HepG2 (cell line): ENCODE results near the gene RGS14. TPM values are rescaled to one million over a fixed set of nuclear protein-coding genes. Genes with fewer than 3 reads are reported as not detected.

Experiments used
- ARNTL ChIP-seq: sonication (generic); formaldehyde crosslinking; IDR thresholded peaks from 2 replicates; pipeline ENCODE4 v1.4.0; 2020; ENCODE audit warnings: mild to moderate bottlenecking, missing genetic modification reagents
- CEBPG ChIP-seq: IDR thresholded peaks from 2 replicates; pipeline ENCODE4 v1.6.1; 2016
- DNMT1 ChIP-seq: sonication (generic); formaldehyde crosslinking; IDR thresholded peaks from 2 replicates; pipeline ENCODE4 v1.5.1; 2020; ENCODE audit warnings: mild to moderate bottlenecking, missing genetic modification reagents
- DZIP1 ChIP-seq: sonication (generic); formaldehyde crosslinking; IDR thresholded peaks from 2 replicates; pipeline ENCODE4 v1.5.0; 2020; ENCODE audit warnings: mild to moderate bottlenecking, missing genetic modification reagents
- E2F2 ChIP-seq: sonication (generic); formaldehyde crosslinking; IDR thresholded peaks from 2 replicates; pipeline ENCODE4 v1.4.0; 2020; ENCODE audit warnings: missing genetic modification reagents, borderline replicate concordance
- FOXA3 ChIP-seq: IDR thresholded peaks from 2 replicates; pipeline ENCODE4 v1.6.1; 2016; ENCODE audit warnings: missing genetic modification reagents, missing compliant biosample characterization
- HCFC1 ChIP-seq: fragments of 150-350 bp; IDR thresholded peaks from 2 replicates; pipeline ENCODE4 v1.6.1; 2014; ENCODE audit warnings: low read depth, low read length
- HDAC1 ChIP-seq: sonication (generic); formaldehyde crosslinking; IDR thresholded peaks from 2 replicates; pipeline ENCODE4 v1.5.1; 2020; ENCODE audit warnings: mild to moderate bottlenecking, missing genetic modification reagents
- JUNB ChIP-seq: sonication (generic); formaldehyde crosslinking; IDR thresholded peaks from 2 replicates; pipeline ENCODE4 v1.8.0; 2022; ENCODE audit warnings: missing genetic modification reagents, mild to moderate bottlenecking, borderline replicate concordance
- KAT7 ChIP-seq: IDR thresholded peaks from 2 replicates; pipeline ENCODE4 v1.6.1; 2018; ENCODE audit warnings: borderline replicate concordance, missing compliant biosample characterization
- KLF9 ChIP-seq: IDR thresholded peaks from 2 replicates; pipeline ENCODE4 v1.6.1; 2016; ENCODE audit warnings: low read depth
- MBNL3 ChIP-seq: fragments of 250-450 bp; sonication (Bioruptor Pico); conservative IDR thresholded peaks from 2 replicates; pipeline ENCODE4 v1.8.0; 2022; ENCODE audit warnings: mild to moderate bottlenecking, inconsistent platforms
- NFE2L1 ChIP-seq: sonication (generic); formaldehyde crosslinking; IDR thresholded peaks from 2 replicates; pipeline ENCODE4 v1.4.0; 2020; ENCODE audit warnings: missing genetic modification reagents, mild to moderate bottlenecking, borderline replicate concordance
- PTBP1 ChIP-seq: fragments of 200-400 bp; formaldehyde crosslinking; IDR thresholded peaks from 2 replicates; pipeline ENCODE4 v1.6.1; 2018; ENCODE audit warnings: low read length, low read depth; ENCODE audit not compliant: poor library complexity, severe bottlenecking
- RARA ChIP-seq: IDR thresholded peaks from 2 replicates; pipeline ENCODE4 v1.6.1; 2016; ENCODE audit warnings: missing genetic modification reagents, missing compliant biosample characterization
- SALL2 ChIP-seq: sonication (generic); formaldehyde crosslinking; IDR thresholded peaks from 2 replicates; pipeline ENCODE4 v1.8.1; 2023; ENCODE audit warnings: mild to moderate bottlenecking, missing genetic modification reagents, inconsistent platforms
- SKI ChIP-seq: fragments of 450-650 bp; IDR thresholded peaks from one replicate; pipeline ENCODE4 v1.6.1; 2018; ENCODE audit warnings: mild to moderate bottlenecking; ENCODE audit not compliant: partially characterized antibody
- SMAD9 ChIP-seq: sonication (generic); formaldehyde crosslinking; IDR thresholded peaks from 2 replicates; pipeline ENCODE4 v1.5.1; 2020; ENCODE audit warnings: mild to moderate bottlenecking, missing genetic modification reagents
- TBL1XR1 ChIP-seq: fragments of 150-350 bp; IDR thresholded peaks from 2 replicates; pipeline ENCODE4 v1.6.1; 2014; ENCODE audit warnings: borderline replicate concordance, low read length; ENCODE audit not compliant: partially characterized antibody
- THAP11 ChIP-seq: IDR thresholded peaks from 2 replicates; pipeline ENCODE4 v1.6.1; 2016; ENCODE audit warnings: missing biosample characterization, missing genetic modification reagents
- YEATS4 ChIP-seq: sonication (generic); formaldehyde crosslinking; IDR thresholded peaks from 2 replicates; pipeline ENCODE4 v1.4.0; 2020; ENCODE audit warnings: missing genetic modification reagents, borderline replicate concordance
- ZBTB34 ChIP-seq: sonication (generic); formaldehyde crosslinking; IDR thresholded peaks from 2 replicates; pipeline ENCODE4 v1.8.0; 2022; ENCODE audit warnings: mild to moderate bottlenecking, missing genetic modification reagents
- ZBTB42 ChIP-seq: sonication (generic); formaldehyde crosslinking; IDR thresholded peaks from 2 replicates; pipeline ENCODE4 v1.5.0; 2020; ENCODE audit warnings: mild to moderate bottlenecking, missing genetic modification reagents
- ZNF512 ChIP-seq: sonication (generic); formaldehyde crosslinking; IDR thresholded peaks from 2 replicates; pipeline ENCODE4 v1.4.0; 2020; ENCODE audit warnings: mild to moderate bottlenecking, missing genetic modification reagents
- ZNF570 ChIP-seq: sonication (generic); formaldehyde crosslinking; IDR thresholded peaks from 2 replicates; pipeline ENCODE4 v1.4.0; 2020; ENCODE audit warnings: mild to moderate bottlenecking, missing genetic modification reagents, borderline replicate concordance
- ZNF737 ChIP-seq: sonication (generic); formaldehyde crosslinking; IDR thresholded peaks from 2 replicates; pipeline ENCODE4 v1.5.0; 2020; ENCODE audit warnings: missing genetic modification reagents, mild to moderate bottlenecking, borderline replicate concordance
- ZNF891 ChIP-seq: sonication (generic); formaldehyde crosslinking; IDR thresholded peaks from 2 replicates; pipeline ENCODE4 v1.5.0; 2020; ENCODE audit warnings: mild to moderate bottlenecking, missing genetic modification reagents
- polyA plus RNA-seq, 8 experiments: library from polyadenylated mRNA; depleted of rRNA in 3 of 8; stranded (reverse) in 7 of 8; unstranded in 1 of 8; fragments of >200 nt; fragmentation: Illumina TruSeq in 4 of 8; extraction: Trizol in 4 of 8; gene quantifications; 2 replicates each; pipeline versions ENCODE4 v1.2.1 to v1.2.3, GENCODE V29; 2011 to 2016; ENCODE audit warnings: low read depth in 4 of 8, missing spikeins in 1 of 8, mixed read lengths in 1 of 8; ENCODE audit not compliant: insufficient read depth in 1 of 8
- total RNA-seq, 5 experiments: library from RNA; depleted of rRNA; stranded (reverse); fragments of >200 nt; fragmentation: Illumina TruSeq; extraction: Trizol; gene quantifications; 2 replicates each; pipeline ENCODE4 v1.2.3, GENCODE V29; 2016; ENCODE audit warnings: low read depth in 1 of 5

Gene RGS14
- total and polyA plus RNA-seq, 2 of the 13 experiments (the other 11 are each of a cell fraction or from before 2014, with no cell fraction given), result 11.1 to 17.2 TPM

- TF ChIP-seq ZBTB34 (CRISPR knock-in tag) (no peak), MBNL3 (CRISPR knock-in tag) (no peak), SALL2 (no peak), ARNTL (no peak), KLF9 (CRISPR knock-in tag) (no peak), ZBTB42 (CRISPR knock-in tag) (no peak), SMAD9 (no peak), FOXA3 (CRISPR knock-in tag) (peak; percentile 45; the same call in 1 of the 2 replicates), ZNF512 (no peak), HCFC1 (no peak), ZNF570 (no peak), YEATS4 (CRISPR knock-in tag) (no peak), RARA (CRISPR knock-in tag) (peak; percentile 60; the same call in 1 of the 2 replicates), JUNB (CRISPR knock-in tag) (peak; percentile 80; the same call in 1 of the 2 replicates), DZIP1 (CRISPR knock-in tag) (no peak), KAT7 (CRISPR knock-in tag) (no peak), HDAC1 (CRISPR knock-in tag) (peak; percentile 45), E2F2 (CRISPR knock-in tag) (no peak), TBL1XR1 (no peak), DNMT1 (CRISPR knock-in tag) (no peak), PTBP1 (no peak), THAP11 (CRISPR knock-in tag) (no peak), ZNF891 (CRISPR knock-in tag) (no peak), NFE2L1 (CRISPR knock-in tag) (no peak), SKI (no peak), ZNF737 (CRISPR knock-in tag) (no peak), CEBPG (peak; percentile 71)
Measured at GRCh38 chr5:177325868-177326381, 31.8 kb upstream of the RGS14 start (continued).
